Measurements from ENCODE around the gene FLT3LG. TPM values are rescaled to one million over a fixed set of nuclear protein-coding genes. Genes with fewer than 3 reads are reported as not detected.

The FLT3LG gene
- total and polyA plus RNA-seq, 9 of the 15 experiments (the other 6 are each of a cell fraction or from before 2014, with no cell fraction given): 0.31 to 6.4 (median 1.1) TPM

DNA sequence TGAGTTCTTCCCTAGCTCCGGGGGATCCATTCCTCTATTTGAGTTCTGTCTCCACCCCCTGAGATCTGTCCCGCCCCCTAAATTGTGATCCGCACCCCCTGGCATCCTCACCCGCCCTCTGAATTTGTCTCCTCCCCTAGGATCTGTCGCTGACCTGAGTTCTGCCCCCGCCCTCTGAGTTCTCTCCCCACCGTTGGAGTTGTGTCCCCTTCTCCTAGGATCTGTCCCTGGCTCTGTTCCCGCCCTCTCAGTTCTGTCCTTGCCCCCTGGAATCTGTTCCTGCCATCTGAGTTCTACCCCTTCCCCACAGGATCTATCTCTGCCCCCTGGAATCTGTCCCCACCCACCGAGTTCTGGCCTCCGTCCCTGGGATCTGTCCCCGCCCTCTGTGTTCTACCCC is 31.7 kb upstream of the FLT3LG start:
- WGBS (ENCODE audit: insufficient coverage, low coverage, missing lambda C conversion rate): 0% methylated on average over 7 of the region's 11 CpGs
- Histone ChIP-seq H3K4me3 (peak overlapping the region; percentile 84), H4K20me1 (replicated peaks; ENCODE audit: control insufficient read depth, insufficient read depth, low read length) (no peaks in the 10 kb centered on the region), H3K9me1 (ENCODE audit: control insufficient read depth, insufficient read depth, low read length) (no peaks in the 10 kb centered on the region), H3K4me1 (replicated peaks in 1 of 2; ENCODE audit: control insufficient read depth in 2 of 2, insufficient read depth in 2 of 2, low read length in 2 of 2) (peaks cover 25 to 47% of the 10 kb centered on the region in 2 experiments; a peak in 4 of 5 replicates), H3K27me3 (ENCODE audit: control insufficient read depth in 2 of 2, insufficient read depth in 2 of 2, low read length in 2 of 2) (peaks cover 7 to 19% of the 10 kb centered on the region in 2 experiments; a peak in 4 of 5 replicates), H3K4me2 (ENCODE audit: insufficient read depth, low read length) (peak overlapping the region; percentile 87), H3K9me3 (replicated peaks; ENCODE audit: control insufficient read depth, insufficient read depth, low read depth, low read length) (no peaks in the 10 kb centered on the region), H3K79me2 (ENCODE audit: control insufficient read depth, insufficient read depth, low read length) (no peaks in the 10 kb centered on the region), H3K36me3 (ENCODE audit: control insufficient read depth, insufficient read depth, low read length) (peaks cover 12% of the 10 kb centered on the region; the same call in 1 of the 3 replicates), H3K9ac (ENCODE audit: insufficient read depth in 1 of 2, low read depth in 2 of 2, low read length in 2 of 2) (peak overlapping the region in 1 of 2 experiments; percentile 89; a peak in 1 of 4 replicates), H2AFZ (ENCODE audit: low read depth, low read length) (peak overlapping the region; percentile 97), H3K27ac (ENCODE audit: extremely low read depth, low read depth, low read length) (peak overlapping the region; percentile 58; the same call in 2 of the 3 replicates)
- DNase-seq (ENCODE audit: extremely low read depth in 1 of 4, low spot score in 3 of 4): no peak
- in situ Hi-C loops (cut with MboI) (no loop called here), intact Hi-C loops (cut with micrococcal nuclease) (loop anchor here (2.0 to 10.0 kb wide), 3 partner anchors 20 to 290 kb away; partner anchors contain the start of gene PTH2)
- POLR2A ChIA-PET: interaction anchor here (1.3 to 3.7 kb wide), 2 partner anchors 11 to 46 kb away, joined by 3 to 14 read pairs; no protein-coding TSS in a partner anchor
- no peak; the same call in 2 of the 3 replicates for ATAC-seq
- BruUV-seq (replicated peaks): no TSS peak
- CTCF ChIA-PET (ENCODE audit: low intra/inter-chr PET ratio): interaction anchor here (0.7 to 3.1 kb wide), 2 partner anchors 50 to 238 kb away, joined by 3 to 59 read pairs; no protein-coding TSS in a partner anchor
- TF ChIP-seq DPF2 (IDR thresholded peaks at IDR 0.05) (no peak), HDAC3 (IDR thresholded peaks at IDR 0.05; ENCODE audit: borderline replicate concordance, partially characterized antibody) (no peak), UBTF (IDR thresholded peaks at IDR 0.05; ENCODE audit: borderline replicate concordance in 1 of 2, low read depth in 2 of 2, low read length in 2 of 2) (no peak), TAF9B (IDR thresholded peaks at IDR 0.05; ENCODE audit: partially characterized antibody) (no peak), TBP (optimal IDR thresholded peaks at IDR 0.05; ENCODE audit: low read depth, low read length) (no peak), ZNF561 (CRISPR knock-in tag; conservative IDR thresholded peaks at IDR 0.05) (no peak), CUX1 (CRISPR knock-in tag; IDR thresholded peaks at IDR 0.05) (no peak), ZNF766 (CRISPR knock-in tag; conservative IDR thresholded peaks at IDR 0.05) (no peak), HOXB6 (CRISPR knock-in tag; IDR thresholded peaks at IDR 0.05; ENCODE audit: borderline replicate concordance) (no peak), HMBOX1 (IDR thresholded peaks at IDR 0.05) (no peak), POLR2H (tag; IDR thresholded peaks at IDR 0.05; ENCODE audit: low read depth) (no peak), HCFC1 (IDR thresholded peaks at IDR 0.05; ENCODE audit: low read depth, low read length) (no peak)
- FAIRE-seq: no peak
